ENCODE measurements around the gene ST3GAL5. TPM values are rescaled to one million over a fixed set of nuclear protein-coding genes. Genes with fewer than 3 reads are reported as not detected.

The ST3GAL5 gene
- total RNA-seq, 1 donor from 2014 or later = 46.5 TPM

DNA sequence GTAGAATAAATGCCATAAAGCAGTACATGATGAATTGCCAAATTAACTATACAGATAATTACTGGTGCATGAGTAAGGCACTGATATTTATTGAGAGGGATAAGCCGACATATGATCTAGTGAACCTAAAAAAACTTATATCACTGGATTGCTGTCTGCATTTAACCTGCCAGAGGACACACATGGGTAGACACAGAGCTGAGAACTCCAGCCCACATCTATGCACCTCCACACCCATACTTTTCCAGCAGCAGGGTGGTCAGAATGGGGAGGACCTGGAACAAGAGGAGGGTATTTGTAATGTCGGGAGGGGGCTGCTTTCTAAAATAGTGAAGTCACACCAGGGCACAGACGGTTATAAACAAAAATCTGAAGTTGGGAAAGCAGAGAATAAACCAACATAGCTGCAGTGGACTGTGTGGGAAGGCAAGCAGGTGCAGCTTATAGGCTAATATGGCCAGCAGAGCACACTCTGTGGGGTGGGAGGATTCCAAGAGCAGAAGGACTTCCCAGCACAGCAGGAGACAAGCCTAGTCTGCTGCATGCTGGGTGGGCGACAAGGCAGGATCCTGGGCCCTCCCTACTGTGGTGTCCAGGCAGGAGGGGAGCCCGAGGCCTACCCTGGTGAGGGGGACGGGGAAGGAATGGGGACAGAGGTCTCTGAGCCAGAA, 17.2 kb downstream of the ST3GAL5 start:
- TF ChIP-seq, protein P1, sequence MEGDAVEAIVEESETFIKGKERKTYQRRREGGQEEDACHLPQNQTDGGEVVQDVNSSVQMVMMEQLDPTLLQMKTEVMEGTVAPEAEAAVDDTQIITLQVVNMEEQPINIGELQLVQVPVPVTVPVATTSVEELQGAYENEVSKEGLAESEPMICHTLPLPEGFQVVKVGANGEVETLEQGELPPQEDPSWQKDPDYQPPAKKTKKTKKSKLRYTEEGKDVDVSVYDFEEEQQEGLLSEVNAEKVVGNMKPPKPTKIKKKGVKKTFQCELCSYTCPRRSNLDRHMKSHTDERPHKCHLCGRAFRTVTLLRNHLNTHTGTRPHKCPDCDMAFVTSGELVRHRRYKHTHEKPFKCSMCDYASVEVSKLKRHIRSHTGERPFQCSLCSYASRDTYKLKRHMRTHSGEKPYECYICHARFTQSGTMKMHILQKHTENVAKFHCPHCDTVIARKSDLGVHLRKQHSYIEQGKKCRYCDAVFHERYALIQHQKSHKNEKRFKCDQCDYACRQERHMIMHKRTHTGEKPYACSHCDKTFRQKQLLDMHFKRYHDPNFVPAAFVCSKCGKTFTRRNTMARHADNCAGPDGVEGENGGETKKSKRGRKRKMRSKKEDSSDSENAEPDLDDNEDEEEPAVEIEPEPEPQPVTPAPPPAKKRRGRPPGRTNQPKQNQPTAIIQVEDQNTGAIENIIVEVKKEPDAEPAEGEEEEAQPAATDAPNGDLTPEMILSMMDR (IDR thresholded peaks at IDR 0.05; ENCODE audit: partially characterized antibody, unreplicated experiment) = no peak
- no peak for DNase-seq
- peaks cover 2% of the 10 kb centered on the region for H3K27me3 Mint-ChIP-seq (ENCODE audit: unreplicated experiment)
- no peak overlapping the region for H3K4me3 Mint-ChIP-seq (ENCODE audit: unreplicated experiment)
- no peaks in the 10 kb centered on the region for H3K4me1 Mint-ChIP-seq (ENCODE audit: low read depth, unreplicated experiment)
- H3K27ac Mint-ChIP-seq (ENCODE audit: unreplicated experiment) = no peak overlapping the region
- no peaks in the 10 kb centered on the region for H3K9me3 Mint-ChIP-seq (ENCODE audit: unreplicated experiment)
- H3K36me3 Mint-ChIP-seq (ENCODE audit: unreplicated experiment) = peaks cover 5% of the 10 kb centered on the region

DNA sequence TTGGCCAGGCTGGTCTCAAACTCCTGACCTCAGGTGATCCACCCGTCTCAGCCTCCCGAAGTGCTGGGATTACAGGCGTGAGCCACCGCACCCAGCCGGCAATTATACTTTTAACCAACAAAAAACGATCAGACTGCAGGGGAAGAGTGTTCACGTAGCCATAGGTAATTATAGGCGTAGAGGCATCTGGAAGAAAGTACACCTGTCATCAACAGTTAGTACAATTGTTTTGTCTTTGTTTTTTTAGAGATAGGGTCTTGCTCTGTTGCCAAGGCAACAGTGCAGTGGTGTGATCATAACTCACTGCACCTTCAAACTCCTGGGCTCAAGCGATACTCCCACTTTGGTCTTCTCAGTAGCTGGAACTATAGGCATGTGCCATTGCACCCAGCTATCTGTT, 20.0 kb downstream of the ST3GAL5 start:
- peaks cover 5% of the 10 kb centered on the region for H3K36me3 Mint-ChIP-seq (ENCODE audit: unreplicated experiment)
- H3K4me3 Mint-ChIP-seq (ENCODE audit: unreplicated experiment) = no peak overlapping the region
- H3K9me3 Mint-ChIP-seq (ENCODE audit: unreplicated experiment) = no peaks in the 10 kb centered on the region
- peaks cover 2% of the 10 kb centered on the region for H3K27me3 Mint-ChIP-seq (ENCODE audit: unreplicated experiment)
- H3K4me1 Mint-ChIP-seq (ENCODE audit: low read depth, unreplicated experiment) = peaks cover 5% of the 10 kb centered on the region
- H3K27ac Mint-ChIP-seq (ENCODE audit: unreplicated experiment) = no peak overlapping the region
- TF ChIP-seq, protein P1 (IDR thresholded peaks at IDR 0.05; ENCODE audit: partially characterized antibody, unreplicated experiment) = no peak
- DNase-seq = no peak

DNA sequence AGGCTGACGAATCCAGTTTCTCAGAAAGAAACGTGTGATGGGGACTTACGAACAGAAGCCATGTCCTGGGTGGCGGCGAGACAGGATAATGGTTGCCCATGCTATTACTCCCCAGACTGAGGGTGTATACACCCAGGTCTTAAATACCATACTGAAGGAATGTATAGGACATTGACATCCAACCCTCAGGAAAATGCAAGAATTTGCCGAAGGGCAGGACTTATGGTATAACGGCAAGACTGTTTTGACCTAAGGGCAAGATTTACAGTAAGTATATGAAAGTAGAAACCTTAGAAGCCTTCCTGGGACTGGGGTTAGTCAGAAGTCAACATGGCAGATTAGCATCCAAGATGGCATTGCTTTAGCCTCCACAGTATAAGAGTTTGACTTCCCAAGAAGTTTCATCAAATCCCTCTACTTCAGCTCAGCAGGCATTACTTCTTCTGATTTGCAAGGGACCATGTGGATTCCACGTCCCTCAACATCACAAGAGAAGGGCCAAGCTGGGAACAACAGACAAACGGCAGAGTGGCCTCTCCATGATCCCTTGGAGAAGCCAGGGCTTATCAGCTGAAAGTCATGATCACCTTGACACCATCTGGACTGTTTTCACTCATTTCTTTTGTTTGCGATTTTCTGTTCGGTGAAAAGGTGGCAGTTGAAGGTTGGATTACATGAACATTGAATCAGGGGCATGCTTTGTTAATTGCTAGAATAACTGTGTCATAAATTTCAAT, 21.1 kb downstream of the ST3GAL5 start:
- Mint-ChIP-seq H3K4me3 (ENCODE audit: unreplicated experiment) (no peak overlapping the region), H3K27me3 (ENCODE audit: unreplicated experiment) (peaks cover under 1% of the 10 kb centered on the region), H3K36me3 (ENCODE audit: unreplicated experiment) (peaks cover 5% of the 10 kb centered on the region), H3K4me1 (ENCODE audit: low read depth, unreplicated experiment) (peaks cover 5% of the 10 kb centered on the region), H3K9me3 (ENCODE audit: unreplicated experiment) (no peaks in the 10 kb centered on the region), H3K27ac (ENCODE audit: unreplicated experiment) (no peak overlapping the region)
- TF ChIP-seq, protein P1 (IDR thresholded peaks at IDR 0.05; ENCODE audit: partially characterized antibody, unreplicated experiment) = no peak
- DNase-seq = no peak

DNA sequence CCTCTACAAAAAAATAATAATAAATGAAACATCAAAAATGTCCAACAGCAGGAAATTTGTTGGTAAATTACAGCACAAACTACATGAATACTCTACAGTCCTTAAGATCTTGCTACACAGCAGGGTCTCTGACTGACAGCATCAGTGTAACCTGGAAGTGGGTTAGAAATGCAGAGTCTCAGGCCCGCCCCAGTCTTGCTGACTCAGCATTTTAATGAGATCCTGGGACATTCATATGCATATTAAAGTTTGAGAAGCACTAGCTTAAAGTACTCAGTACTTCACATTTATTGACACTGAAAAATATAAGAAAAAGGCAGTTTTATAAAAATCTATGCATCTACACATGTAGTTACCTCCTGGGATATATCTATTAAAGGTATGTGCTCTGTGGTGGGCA, 21.7 kb downstream of the ST3GAL5 start:
- TF ChIP-seq, protein P1 (IDR thresholded peaks at IDR 0.05; ENCODE audit: partially characterized antibody, unreplicated experiment) = no peak
- H3K27me3 Mint-ChIP-seq (ENCODE audit: unreplicated experiment) = no peaks in the 10 kb centered on the region
- H3K4me3 Mint-ChIP-seq (ENCODE audit: unreplicated experiment) = no peak overlapping the region
- no peak for DNase-seq
- no peaks in the 10 kb centered on the region for H3K9me3 Mint-ChIP-seq (ENCODE audit: unreplicated experiment)
- H3K27ac Mint-ChIP-seq (ENCODE audit: unreplicated experiment) = no peak overlapping the region
- peaks cover 3% of the 10 kb centered on the region for H3K36me3 Mint-ChIP-seq (ENCODE audit: unreplicated experiment)
- peaks cover 5% of the 10 kb centered on the region for H3K4me1 Mint-ChIP-seq (ENCODE audit: low read depth, unreplicated experiment)

DNA sequence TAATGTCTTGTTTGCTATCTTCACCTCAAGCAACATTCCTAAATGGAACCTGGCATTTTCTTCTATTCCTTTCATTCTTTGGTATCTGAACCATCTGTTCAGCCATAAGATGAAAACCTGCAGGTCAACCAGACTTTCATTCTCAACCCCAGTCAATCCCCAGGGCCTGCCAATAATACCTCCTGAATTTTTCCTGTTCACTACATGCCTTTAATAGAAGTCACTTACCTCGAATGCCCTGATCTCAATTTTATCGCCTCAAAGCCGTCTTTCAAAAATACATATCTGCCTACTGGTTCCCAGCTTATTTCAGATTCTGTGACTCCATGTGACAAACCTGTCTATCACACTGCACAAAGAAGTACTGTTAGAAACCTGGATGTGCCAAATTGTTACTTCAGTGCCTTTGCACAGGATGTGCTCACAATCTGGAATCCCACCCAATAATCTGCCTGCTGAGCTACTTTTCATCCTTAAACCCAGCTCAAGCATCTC, 22.6 kb downstream of the ST3GAL5 start:
- no peaks in the 10 kb centered on the region for H3K27me3 Mint-ChIP-seq (ENCODE audit: unreplicated experiment)
- H3K4me1 Mint-ChIP-seq (ENCODE audit: low read depth, unreplicated experiment) = peaks cover 5% of the 10 kb centered on the region
- TF ChIP-seq, protein P1 (IDR thresholded peaks at IDR 0.05; ENCODE audit: partially characterized antibody, unreplicated experiment) = no peak
- DNase-seq = no peak
- H3K4me3 Mint-ChIP-seq (ENCODE audit: unreplicated experiment) = no peak overlapping the region
- H3K27ac Mint-ChIP-seq (ENCODE audit: unreplicated experiment) = no peak overlapping the region
- no peaks in the 10 kb centered on the region for H3K9me3 Mint-ChIP-seq (ENCODE audit: unreplicated experiment)
- no peaks in the 10 kb centered on the region for H3K36me3 Mint-ChIP-seq (ENCODE audit: unreplicated experiment)

All from glutamatergic neuron (in vitro differentiated cells).